H9 (cell line): ENCODE results near the gene ID4. TPM values are rescaled to one million over a fixed set of nuclear protein-coding genes. Genes with fewer than 3 reads are reported as not detected.

Experiments used
- DNase-seq: peaks from one replicate; pipeline ENCODE4 v3.0.0-alpha.2; 2017
- H2AFZ ChIP-seq: one replicate; pipeline ENCODE4 v1.6.1; 2013; ENCODE audit warnings: mild to moderate bottlenecking, low read length, control low read depth, moderate library complexity
- H2AK5ac ChIP-seq: 2 replicates; pipeline ENCODE4 v1.6.1; 2013; ENCODE audit warnings: low read length, control low read depth, mixed read lengths; ENCODE audit not compliant: insufficient read length
- H2BK120ac ChIP-seq: one replicate; pipeline ENCODE4 v1.6.1; 2013; ENCODE audit warnings: low read depth, mild to moderate bottlenecking, low read length, control low read depth, inconsistent platforms; ENCODE audit not compliant: poor library complexity, severe bottlenecking
- H2BK12ac ChIP-seq: 2 replicates; pipeline ENCODE4 v1.6.1; 2013; ENCODE audit warnings: low read length, control low read depth, mixed read lengths, low read depth; ENCODE audit not compliant: insufficient read length
- H2BK15ac ChIP-seq: 2 replicates; pipeline ENCODE4 v1.6.1; 2013; ENCODE audit warnings: low read depth, low read length, control low read depth
- H2BK20ac ChIP-seq: one replicate; pipeline ENCODE4 v1.6.1; 2013; ENCODE audit warnings: low read depth, mild to moderate bottlenecking, low read length, control low read depth, inconsistent platforms; ENCODE audit not compliant: poor library complexity, severe bottlenecking
- H2BK5ac ChIP-seq: 2 replicates; pipeline ENCODE4 v1.6.1; 2013; ENCODE audit warnings: low read length, control low read depth, mixed read lengths; ENCODE audit not compliant: insufficient read length
- H3K14ac ChIP-seq: 2 replicates; pipeline ENCODE4 v1.6.1; 2013; ENCODE audit warnings: low read length, control low read depth; ENCODE audit not compliant: insufficient read depth
- H3K18ac ChIP-seq: 2 replicates; pipeline ENCODE4 v1.6.1; 2013; ENCODE audit warnings: low read depth, mild to moderate bottlenecking, mixed read lengths, low read length, control low read depth; ENCODE audit not compliant: insufficient read length
- H3K23ac ChIP-seq: 2 replicates; pipeline ENCODE4 v1.6.1; 2013; ENCODE audit warnings: low read length, control low read depth, mixed read lengths, low read depth; ENCODE audit not compliant: insufficient read length
- H3K23me2 ChIP-seq: 2 replicates; pipeline ENCODE4 v1.6.1; 2013; ENCODE audit warnings: low read depth, mild to moderate bottlenecking, mixed read lengths, low read length, control low read depth; ENCODE audit not compliant: insufficient read length, poor library complexity, severe bottlenecking
- H3K27ac ChIP-seq: 2 replicates; pipeline ENCODE4 v1.5.1; 2013; ENCODE audit warnings: low read length, control low read depth, mixed read lengths, low read depth; ENCODE audit not compliant: insufficient read length
- H3K27me3 ChIP-seq: 2 replicates; pipeline ENCODE4 v1.6.1; 2013; ENCODE audit warnings: low read length, control low read depth, inconsistent platforms; ENCODE audit not compliant: insufficient read depth
- H3K4ac ChIP-seq: 2 replicates; pipeline ENCODE4 v1.6.1; 2013; ENCODE audit warnings: low read depth, mild to moderate bottlenecking, control low read depth, inconsistent platforms, low read length, moderate library complexity
- H3K4me1 ChIP-seq: 2 replicates; pipeline ENCODE4 v1.6.1; 2013; ENCODE audit warnings: low read length, control low read depth, inconsistent platforms; ENCODE audit not compliant: insufficient read depth
- H3K4me2 ChIP-seq: 2 replicates; pipeline ENCODE4 v1.6.1; 2013; ENCODE audit warnings: low read length, control low read depth, mixed read lengths; ENCODE audit not compliant: insufficient read length, insufficient read depth
- H3K56ac ChIP-seq: 2 replicates; pipeline ENCODE4 v1.6.1; 2013; ENCODE audit warnings: low read depth, mild to moderate bottlenecking, mixed read lengths, low read length, control low read depth; ENCODE audit not compliant: insufficient read length
- H3K79me1 ChIP-seq: 2 replicates; pipeline ENCODE4 v1.6.1; 2013; ENCODE audit warnings: low read depth, mild to moderate bottlenecking, moderate library complexity, low read length, control low read depth, inconsistent platforms; ENCODE audit not compliant: insufficient read depth, poor library complexity, severe bottlenecking
- H3K79me2 ChIP-seq: 2 replicates; pipeline ENCODE4 v1.6.1; 2013; ENCODE audit warnings: low read length, control low read depth, inconsistent platforms; ENCODE audit not compliant: insufficient read depth
- H3K9ac ChIP-seq: 2 replicates; pipeline ENCODE4 v1.6.1; 2013; ENCODE audit warnings: low read length, control low read depth, mixed read lengths; ENCODE audit not compliant: insufficient read length; ENCODE audit errors: extremely low read depth
- H3K9me3 ChIP-seq: one replicate; pipeline ENCODE4 v1.6.1; 2013; ENCODE audit warnings: low read depth, low read length, inconsistent platforms; ENCODE audit not compliant: control insufficient read depth
- H3T11ph ChIP-seq: one replicate; pipeline ENCODE4 v1.6.1; 2013; ENCODE audit warnings: mild to moderate bottlenecking, low read length, control low read depth, inconsistent platforms
- H4K20me1 ChIP-seq: one replicate; pipeline ENCODE4 v1.6.1; 2013; ENCODE audit not compliant: control insufficient read depth, insufficient read length, insufficient read depth
- H4K5ac ChIP-seq: 2 replicates; pipeline ENCODE4 v1.6.1; 2013; ENCODE audit warnings: low read depth, mild to moderate bottlenecking, mixed read lengths, low read length, control low read depth; ENCODE audit not compliant: insufficient read length
- H4K8ac ChIP-seq: replicated peaks from 2 replicates; pipeline ENCODE4 v1.6.1; 2013; ENCODE audit warnings: low read length, control low read depth, mixed read lengths, low read depth; ENCODE audit not compliant: insufficient read length
- H4K91ac ChIP-seq: 2 replicates; pipeline ENCODE4 v1.6.1; 2013; ENCODE audit warnings: low read depth, mild to moderate bottlenecking, moderate library complexity, mixed read lengths, low read length, control low read depth; ENCODE audit not compliant: insufficient read length
- H3K27ac Mint-ChIP-seq, 3 experiments: 2 replicates in 2 of 3; 3 replicates in 1 of 3; pipeline ENCODE4 v1.8.0; 2020 to 2021; ENCODE audit warnings: mixed read lengths in 3 of 3, mild to moderate bottlenecking in 1 of 3, moderate library complexity in 1 of 3
- H3K27me3 Mint-ChIP-seq: 2 replicates; pipeline ENCODE4 v1.8.0; 2021; ENCODE audit warnings: low read depth, mild to moderate bottlenecking, moderate library complexity, mixed read lengths
- H3K36me3 Mint-ChIP-seq, 3 experiments: 2 replicates in 2 of 3; 3 replicates in 1 of 3; pipeline ENCODE4 v1.8.0; 2020 to 2021; ENCODE audit warnings: low read depth in 3 of 3, mixed read lengths in 3 of 3; ENCODE audit not compliant: insufficient read depth in 1 of 3
- H3K4me1 Mint-ChIP-seq, 2 experiments: 2 replicates each; pipeline ENCODE4 v1.8.0; 2020; ENCODE audit warnings: mixed read lengths in 2 of 2
- H3K4me3 Mint-ChIP-seq, 2 experiments: 2 replicates in 1 of 2; 3 replicates in 1 of 2; pipeline ENCODE4 v1.8.0; 2020 to 2021; ENCODE audit warnings: mild to moderate bottlenecking in 2 of 2, mixed read lengths in 2 of 2, moderate library complexity in 1 of 2
- H3K9me3 Mint-ChIP-seq, 2 experiments: 2 replicates in 1 of 2; 3 replicates in 1 of 2; pipeline ENCODE4 v1.8.0; 2020; ENCODE audit warnings: mild to moderate bottlenecking in 2 of 2, mixed read lengths in 2 of 2, moderate library complexity in 1 of 2
- WGBS: extraction: QIAGEN DNeasy Blood & Tissue Kit; methylation state at CpG from one replicate; pipeline ENCODE4 v1.1.7; 2013; ENCODE audit warnings: missing lambda C conversion rate, low lambda C conversion rate, mixed read lengths; ENCODE audit not compliant: insufficient read length; ENCODE audit errors: extremely low coverage; 5-methylcytosine and 5-hydroxymethylcytosine counted together
- total RNA-seq: library from RNA; stranded (reverse); gene quantifications from 2 replicates; pipeline ENCODE4 v1.2.1, GENCODE V29; 2021
- TF ChIP-seq, protein P1 (sequence below): fragments of 200-600 bp; sonication (generic); conservative IDR thresholded peaks from 3 replicates; pipeline ENCODE4 v1.8.0; 2021; ENCODE audit warnings: antibody characterized with exemption, mild to moderate bottlenecking

Gene ID4
- total RNA-seq, 1 experiment from 2014 or later = 14.0 TPM

DNA sequence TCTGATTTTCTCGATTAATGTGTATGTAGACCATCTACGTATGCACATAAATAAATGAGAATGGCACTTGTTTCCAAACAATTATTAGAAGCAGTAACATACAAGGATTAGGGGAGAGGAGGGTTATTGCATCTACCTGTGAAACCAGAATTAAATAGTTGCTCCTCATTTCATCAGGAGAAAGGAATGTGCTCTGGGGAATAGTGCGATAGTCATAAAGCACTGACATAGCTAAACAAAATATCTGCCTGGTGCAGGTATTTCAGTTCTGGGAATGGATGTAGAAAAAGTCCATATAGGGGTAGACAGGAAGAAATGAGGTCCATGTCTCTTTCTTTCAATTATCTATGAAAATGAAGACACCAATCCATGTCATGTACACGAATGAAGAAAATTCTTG lies 1.6 kb upstream of the ID4 start:
- Histone ChIP-seq H2BK20ac (no peak overlapping the region), H3K9ac (no peak overlapping the region), H3K27me3 (peaks cover 2% of the 10 kb centered on the region; the same call in 1 of the 2 replicates), H2AK5ac (no peak overlapping the region), H4K20me1 (no peaks in the 10 kb centered on the region), H3K14ac (no peak overlapping the region), H3K4me1 (no peaks in the 10 kb centered on the region), H3K4me2 (no peak overlapping the region), H2BK120ac (no peak overlapping the region), H4K91ac (no peak overlapping the region), H3K79me2 (no peaks in the 10 kb centered on the region), H3K27ac (no peak overlapping the region), H2BK12ac (no peak overlapping the region), H2BK5ac (no peak overlapping the region), H4K8ac (no peak overlapping the region), H3K23ac (no peak overlapping the region), H3K9me3 (no peaks in the 10 kb centered on the region), H3K18ac (no peak overlapping the region), H3K56ac (no peak overlapping the region), H3K23me2 (peaks cover 3% of the 10 kb centered on the region), H3K4ac (no peak overlapping the region), H3T11ph (no peak overlapping the region), H2AFZ (no peak overlapping the region), H2BK15ac (no peak overlapping the region), H4K5ac (no peak overlapping the region), H3K79me1 (no peaks in the 10 kb centered on the region)
- Mint-ChIP-seq H3K27ac (no peak overlapping the region), H3K36me3 (peaks cover 0 to 20% (median 13%) of the 10 kb centered on the region in 3 experiments; a peak in 4 of 7 replicates), H3K4me1 (peaks cover 25 to 28% of the 10 kb centered on the region in 2 experiments), H3K27me3 (peaks cover 22% of the 10 kb centered on the region), H3K9me3 (peaks cover 0 to 6% of the 10 kb centered on the region in 2 experiments; a peak in 3 of 5 replicates), H3K4me3 (peak overlapping the region in 1 of 2 experiments; percentile 72; a peak in 1 of 5 replicates)
- no CpG with 5 or more reads among the region's 4 CpGs for WGBS
- no peak for DNase-seq
- TF ChIP-seq, protein P1, sequence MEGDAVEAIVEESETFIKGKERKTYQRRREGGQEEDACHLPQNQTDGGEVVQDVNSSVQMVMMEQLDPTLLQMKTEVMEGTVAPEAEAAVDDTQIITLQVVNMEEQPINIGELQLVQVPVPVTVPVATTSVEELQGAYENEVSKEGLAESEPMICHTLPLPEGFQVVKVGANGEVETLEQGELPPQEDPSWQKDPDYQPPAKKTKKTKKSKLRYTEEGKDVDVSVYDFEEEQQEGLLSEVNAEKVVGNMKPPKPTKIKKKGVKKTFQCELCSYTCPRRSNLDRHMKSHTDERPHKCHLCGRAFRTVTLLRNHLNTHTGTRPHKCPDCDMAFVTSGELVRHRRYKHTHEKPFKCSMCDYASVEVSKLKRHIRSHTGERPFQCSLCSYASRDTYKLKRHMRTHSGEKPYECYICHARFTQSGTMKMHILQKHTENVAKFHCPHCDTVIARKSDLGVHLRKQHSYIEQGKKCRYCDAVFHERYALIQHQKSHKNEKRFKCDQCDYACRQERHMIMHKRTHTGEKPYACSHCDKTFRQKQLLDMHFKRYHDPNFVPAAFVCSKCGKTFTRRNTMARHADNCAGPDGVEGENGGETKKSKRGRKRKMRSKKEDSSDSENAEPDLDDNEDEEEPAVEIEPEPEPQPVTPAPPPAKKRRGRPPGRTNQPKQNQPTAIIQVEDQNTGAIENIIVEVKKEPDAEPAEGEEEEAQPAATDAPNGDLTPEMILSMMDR = no peak
